H1 (cell line): ENCODE measurements around the gene SPI1. TPM values are rescaled to one million over a fixed set of nuclear protein-coding genes. Genes with fewer than 3 reads are reported as not detected.

Source experiments
- CTCF ChIA-PET: fragments of 300-600 bp; sonication (Branson Sonifier 250); formaldehyde crosslinking; loops from one replicate; lab custom pipeline; 2021; ENCODE audit not compliant: partially characterized antibody; lab: Charles Lee
- POLR2A ChIA-PET: fragments of 300-600 bp; sonication (Branson Sonifier 250); formaldehyde crosslinking; loops from one replicate; lab custom pipeline; 2021; ENCODE audit warnings: inconsistent platforms; ENCODE audit not compliant: partially characterized antibody; lab: Charles Lee
- DNase-seq, 2 experiments: peaks; one replicate each; pipeline versions ENCODE4 v3.0.0 to v3.0.0-alpha.2; 2010 to 2022; ENCODE audit warnings: low spot score in 2 of 2, low read depth in 1 of 2, mixed read lengths in 1 of 2
- FAIRE-seq: peaks from 2 replicates; lab custom pipeline; 2011; peaks lifted over from hg19 to GRCh38; lab: Jason Lieb, UNC
- H2AFZ ChIP-seq: 2 replicates; pipeline ENCODE4 v1.8.1; 2012; ENCODE audit warnings: low read length, inconsistent platforms
- H2AK5ac ChIP-seq: 2 replicates; pipeline ENCODE4 v1.6.1; 2013; ENCODE audit warnings: low read depth, low read length
- H2BK120ac ChIP-seq: replicated peaks from 2 replicates; pipeline ENCODE3; 2013; ENCODE audit warnings: low read depth, low read length, inconsistent platforms
- H2BK12ac ChIP-seq: 2 replicates; pipeline ENCODE4 v1.6.1; 2013; ENCODE audit warnings: low read depth, low read length
- H2BK15ac ChIP-seq: 2 replicates; pipeline ENCODE4 v1.6.1; 2013; ENCODE audit warnings: low read length
- H2BK20ac ChIP-seq: 2 replicates; pipeline ENCODE4 v1.6.1; 2013; ENCODE audit warnings: low read length
- H2BK5ac ChIP-seq: 2 replicates; pipeline ENCODE4 v1.6.1; 2013; ENCODE audit warnings: low read depth, low read length
- H3K14ac ChIP-seq: 2 replicates; pipeline ENCODE4 v1.6.1; 2013; ENCODE audit warnings: inconsistent platforms; ENCODE audit not compliant: insufficient read length
- H3K18ac ChIP-seq: 2 replicates; pipeline ENCODE4 v1.6.1; 2013; ENCODE audit warnings: low read length; ENCODE audit errors: extremely low read depth
- H3K23ac ChIP-seq: 2 replicates; pipeline ENCODE4 v1.6.1; 2013; ENCODE audit warnings: inconsistent platforms; ENCODE audit not compliant: insufficient read length
- H3K23me2 ChIP-seq: 2 replicates; pipeline ENCODE4 v1.6.1; 2013; ENCODE audit warnings: low read depth, low read length
- H3K27ac ChIP-seq: 2 replicates; pipeline ENCODE4 v1.6.1; 2011; ENCODE audit warnings: low read depth, low read length, inconsistent platforms
- H3K27me3 ChIP-seq, 4 experiments: replicated peaks in 1 of 4; 1 replicate in 1 of 4; 2 replicates in 3 of 4; pipeline versions ENCODE4 v1.6.1 to v1.8.1; 2011 to 2013; ENCODE audit warnings: low read length in 3 of 4, mild to moderate bottlenecking in 3 of 4, inconsistent platforms in 2 of 4, mixed read lengths in 2 of 4, moderate library complexity in 1 of 4; ENCODE audit not compliant: control insufficient read depth in 3 of 4, insufficient read depth in 3 of 4; ENCODE audit errors: extremely low read depth in 1 of 4
- H3K36me3 ChIP-seq, 4 experiments: 2 replicates each; pipeline versions ENCODE4 v1.6.1 to v1.8.1; 2011 to 2013; ENCODE audit warnings: mild to moderate bottlenecking in 4 of 4, low read length in 3 of 4, moderate library complexity in 2 of 4, control low read depth in 1 of 4, inconsistent platforms in 1 of 4; ENCODE audit not compliant: insufficient read depth in 4 of 4, control insufficient read depth in 2 of 4
- H3K4ac ChIP-seq: replicated peaks from 2 replicates; pipeline ENCODE3; 2013; ENCODE audit warnings: low read length, low read depth, mixed read lengths, inconsistent platforms; ENCODE audit not compliant: insufficient read length
- H3K4me1 ChIP-seq, 4 experiments: replicated peaks in 1 of 4; 1 replicate in 1 of 4; 2 replicates in 3 of 4; pipeline versions ENCODE4 v1.6.1 to v1.8.1; 2011 to 2013; ENCODE audit warnings: low read length in 3 of 4, inconsistent platforms in 2 of 4, mixed read lengths in 1 of 4; ENCODE audit not compliant: insufficient read depth in 4 of 4, control insufficient read depth in 3 of 4
- H3K4me2 ChIP-seq, 2 experiments: 2 replicates each; pipeline versions ENCODE4 v1.6.1 to v1.8.1; 2011 to 2013; ENCODE audit warnings: low read depth in 2 of 2, low read length in 2 of 2, control low read depth in 1 of 2, inconsistent platforms in 1 of 2, mild to moderate bottlenecking in 1 of 2; ENCODE audit not compliant: insufficient read depth in 1 of 2
- H3K4me3 ChIP-seq, 4 experiments: fragments of 200-600, 300-600 bp in 1 of 4; sonication (generic), shearing (Covaris generic), sonication (Bioruptor Twin) in 1 of 4; 2 replicates each; pipeline versions ENCODE4 v1.5.1 to v1.8.1; 2011 to 2016; ENCODE audit warnings: low read length in 4 of 4, low read depth in 3 of 4, control low read depth in 2 of 4, inconsistent platforms in 2 of 4, mild to moderate bottlenecking in 2 of 4, mixed read lengths in 1 of 4, moderate library complexity in 1 of 4; ENCODE audit not compliant: insufficient read depth in 2 of 4; ENCODE audit errors: extremely low read depth in 1 of 4
- H3K56ac ChIP-seq: replicated peaks from 2 replicates; pipeline ENCODE3; 2013; ENCODE audit warnings: low read depth, mild to moderate bottlenecking, mixed read lengths, low read length, inconsistent platforms; ENCODE audit not compliant: insufficient read length
- H3K79me1 ChIP-seq: 2 replicates; pipeline ENCODE4 v1.6.1; 2013; ENCODE audit warnings: low read depth, low read length, control low read depth
- H3K79me2 ChIP-seq, 2 experiments: 2 replicates each; pipeline versions ENCODE4 v1.6.1 to v1.8.1; 2012 to 2013; ENCODE audit warnings: low read length in 2 of 2, mild to moderate bottlenecking in 2 of 2, inconsistent platforms in 1 of 2; ENCODE audit not compliant: insufficient read depth in 2 of 2, control insufficient read depth in 1 of 2
- H3K9ac ChIP-seq, 4 experiments: replicated peaks in 1 of 4; 1 replicate in 1 of 4; 2 replicates in 3 of 4; pipeline versions ENCODE4 v1.6.1 to v1.8.1; 2011 to 2013; ENCODE audit warnings: low read depth in 3 of 4, low read length in 3 of 4, control low read depth in 2 of 4, mild to moderate bottlenecking in 2 of 4, moderate library complexity in 2 of 4, inconsistent platforms in 1 of 4; ENCODE audit errors: extremely low read depth in 1 of 4
- H3K9me3 ChIP-seq, 2 experiments: 2 replicates each; pipeline versions ENCODE4 v1.6.1 to v1.8.1; 2012 to 2013; ENCODE audit warnings: mild to moderate bottlenecking in 2 of 2, moderate library complexity in 2 of 2, control low read depth in 1 of 2, inconsistent platforms in 1 of 2, low read depth in 1 of 2, low read length in 1 of 2, mixed read lengths in 1 of 2; ENCODE audit not compliant: insufficient read depth in 2 of 2
- H4K20me1 ChIP-seq, 2 experiments: replicated peaks in 1 of 2; 2 replicates each; pipeline versions ENCODE3 to v1.8.1; 2011 to 2013; ENCODE audit warnings: inconsistent platforms in 2 of 2, low read length in 2 of 2, mild to moderate bottlenecking in 1 of 2; ENCODE audit not compliant: insufficient read depth in 2 of 2, control insufficient read depth in 1 of 2
- H4K5ac ChIP-seq: 2 replicates; pipeline ENCODE4 v1.6.1; 2013; ENCODE audit warnings: low read length, low read depth, mixed read lengths, inconsistent platforms; ENCODE audit not compliant: insufficient read length
- H4K8ac ChIP-seq: 2 replicates; pipeline ENCODE4 v1.8.0; 2013; ENCODE audit warnings: mild to moderate bottlenecking, moderate library complexity, low read length, inconsistent platforms; ENCODE audit not compliant: insufficient read depth; ENCODE audit errors: extremely low read depth
- H4K91ac ChIP-seq: replicated peaks from 2 replicates; pipeline ENCODE3; 2013; ENCODE audit warnings: low read length, mixed read lengths, inconsistent platforms; ENCODE audit not compliant: insufficient read length
- BRCA1 ChIP-seq: IDR thresholded peaks from 2 replicates; pipeline ENCODE4 v1.6.1; 2012; ENCODE audit warnings: low read depth, low read length, improper control_type of control experiment
- CBX5 ChIP-seq: fragments of 300-800, 300-1000 bp; sonication (generic); IDR thresholded peaks from 2 replicates; pipeline ENCODE4 v1.7.1; 2016; ENCODE audit warnings: antibody characterized with exemption, low read length, low read depth
- CHD2 ChIP-seq: IDR thresholded peaks from 2 replicates; pipeline ENCODE4 v1.6.1; 2012; ENCODE audit warnings: low read length, improper control_type of control experiment
- EGR1 ChIP-seq: IDR thresholded peaks from 2 replicates; pipeline ENCODE4 v1.6.1; 2011; ENCODE audit warnings: low read depth, low read length, borderline replicate concordance
- HDAC2 ChIP-seq, 2 experiments: fragments of 300-600 bp in 1 of 2; sonication (generic) in 1 of 2; IDR thresholded peaks; 2 replicates each; pipeline ENCODE4 v1.6.1; 2011 to 2012; ENCODE audit warnings: low read depth in 2 of 2, low read length in 2 of 2, mild to moderate bottlenecking in 2 of 2, moderate library complexity in 2 of 2, borderline replicate concordance in 1 of 2, inconsistent platforms in 1 of 2
- KDM1A ChIP-seq: fragments of 200-600, 300-600 bp; sonication (generic); IDR thresholded peaks from 2 replicates; pipeline ENCODE4 v1.7.1; 2016; ENCODE audit warnings: mild to moderate bottlenecking, low read length, borderline replicate concordance
- RBBP5 ChIP-seq: IDR thresholded peaks from 2 replicates; pipeline ENCODE4 v1.7.1; 2012; ENCODE audit warnings: low read depth, mild to moderate bottlenecking, inconsistent platforms, low read length, moderate library complexity, borderline replicate concordance
- SIRT6 ChIP-seq: IDR thresholded peaks from one replicate; pipeline ENCODE4 v1.7.1; 2012; ENCODE audit warnings: low read length, inconsistent platforms
- SIX5 ChIP-seq: IDR thresholded peaks from 2 replicates; pipeline ENCODE4 v1.6.1; 2011; ENCODE audit warnings: mild to moderate bottlenecking, low read depth, low read length
- SP2 ChIP-seq: IDR thresholded peaks from 2 replicates; pipeline ENCODE4 v1.6.1; 2012; ENCODE audit warnings: mild to moderate bottlenecking, low read length, inconsistent platforms
- TAF7 ChIP-seq: optimal IDR thresholded peaks from 2 replicates; pipeline ENCODE3; 2011; ENCODE audit warnings: low read depth, mild to moderate bottlenecking, inconsistent platforms, low read length, moderate library complexity, borderline replicate concordance
- ZNF274 ChIP-seq: IDR thresholded peaks from 2 replicates; pipeline ENCODE4 v1.7.0; 2012; ENCODE audit warnings: low read length, borderline replicate concordance; ENCODE audit errors: extremely low read depth
- WGBS, 2 experiments: shearing (Covaris generic) in 1 of 2; methylation state at CpG; one replicate each; pipeline versions ENCODE4 v1.1.6 to v1.1.7; 2013 to 2015; ENCODE audit warnings: low lambda C conversion rate in 2 of 2, mixed read lengths in 2 of 2, inconsistent platforms in 1 of 2, low coverage in 1 of 2, missing lambda C conversion rate in 1 of 2; ENCODE audit not compliant: insufficient replicate concordance in 2 of 2, insufficient coverage in 1 of 2, insufficient read length in 1 of 2; ENCODE audit errors: extremely low coverage in 1 of 2, missing lambda C conversion rate in 1 of 2; 5-methylcytosine and 5-hydroxymethylcytosine counted together
- polyA plus RNA-seq, 7 experiments: library from polyadenylated mRNA; depleted of rRNA in 3 of 7; stranded (reverse) in 5 of 7; unstranded in 2 of 7; fragments of >200 nt in 5 of 7; fragments of 200-250 nt in 2 of 7; gene quantifications; 1 replicate in 5 of 7; 2 replicates in 1 of 7; 4 replicates in 1 of 7; pipeline versions ENCODE4 v1.2.1 to v1.2.3, GENCODE V29; 2011 to 2013; ENCODE audit warnings: missing spikeins in 2 of 7, mixed read lengths in 2 of 7
- total RNA-seq: library from RNA; stranded (reverse); fragmentation: NEBNext Ultra II Directional; extraction: Animal tissue kit (Norgen Biotek cat#: 25700); gene quantifications from 2 replicates; pipeline ENCODE4 v1.2.1, GENCODE V29; 2021
- TF ChIP-seq, protein P1 (sequence below): IDR thresholded peaks from 2 replicates; pipeline ENCODE4 v1.6.1; 2012; ENCODE audit warnings: low read length, inconsistent platforms

SPI1 gene
- total and polyA plus RNA-seq, 2 of the 8 experiments (the other 6 are each of a cell fraction or from before 2014, with no cell fraction given) = 0.12 TPM; not detected in 1

DNA sequence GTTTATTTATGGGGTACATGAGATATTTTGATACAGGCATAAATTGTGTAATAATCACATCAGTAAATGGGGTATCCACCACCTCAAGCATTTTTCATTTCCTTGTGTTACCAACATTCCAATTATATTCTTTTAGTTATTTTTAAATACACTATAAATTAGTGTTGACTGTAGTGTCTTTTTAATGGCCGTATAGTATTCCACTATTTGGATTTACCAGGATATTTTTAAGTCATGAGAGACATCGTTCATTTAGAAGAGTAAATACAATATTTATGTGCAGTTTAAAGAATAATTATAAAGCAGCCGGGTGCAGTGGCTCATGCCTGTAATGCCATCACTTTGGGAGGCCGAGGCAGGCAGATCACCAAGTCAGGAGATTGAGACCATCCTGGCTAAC lies 6.2 kb upstream of the SPI1 start:
- Histone ChIP-seq H2AFZ (no peak overlapping the region), H3K27me3 (no peaks in the 10 kb centered on the region), H3K23me2 (peaks cover 7% of the 10 kb centered on the region; the same call in 1 of the 2 replicates), H4K8ac (no peak overlapping the region), H4K5ac (no peak overlapping the region), H3K56ac (no peak overlapping the region), H3K79me1 (no peaks in the 10 kb centered on the region), H2BK5ac (no peak overlapping the region), H3K18ac (no peak overlapping the region), H3K23ac (no peak overlapping the region), H3K36me3 (no peaks in the 10 kb centered on the region), H3K4ac (no peak overlapping the region), H3K27ac (no peak overlapping the region), H3K4me3 (no peak overlapping the region), H2BK120ac (no peak overlapping the region), H3K79me2 (no peaks in the 10 kb centered on the region), H3K9ac (no peak overlapping the region), H4K91ac (no peak overlapping the region), H2BK15ac (no peak overlapping the region), H3K4me2 (no peak overlapping the region), H2AK5ac (no peak overlapping the region), H2BK20ac (no peak overlapping the region), H3K9me3 (no peaks in the 10 kb centered on the region), H4K20me1 (peaks cover 0 to 2% of the 10 kb centered on the region in 2 experiments), H2BK12ac (no peak overlapping the region), H3K14ac (no peak overlapping the region), H3K4me1 (no peaks in the 10 kb centered on the region; a peak in 1 of 7 replicates)
- ChIA-PET CTCF (interaction anchor here (0.7 to 10.7 kb wide), 2 partner anchors 11 to 760 kb away, joined by 3 to 78 read pairs; no protein-coding TSS in a partner anchor), POLR2A (interaction anchor here (0.7 to 0.8 kb wide), 2 partner anchors 135 to 255 kb away, joined by 3 to 4 read pairs; no protein-coding TSS in a partner anchor)
- DNase-seq = no peak
- WGBS, 2 experiments = 88% methylated on average over 4 of the region's 4 CpGs; no CpG with 5 or more reads in 1 of the 2 experiments
- no peak for FAIRE-seq
- no peak for TF ChIP-seq RBBP5
- no peak for TF ChIP-seq CBX5
- TF ChIP-seq SIX5 = no peak
- no peak for TF ChIP-seq EGR1
- TF ChIP-seq, protein P1, sequence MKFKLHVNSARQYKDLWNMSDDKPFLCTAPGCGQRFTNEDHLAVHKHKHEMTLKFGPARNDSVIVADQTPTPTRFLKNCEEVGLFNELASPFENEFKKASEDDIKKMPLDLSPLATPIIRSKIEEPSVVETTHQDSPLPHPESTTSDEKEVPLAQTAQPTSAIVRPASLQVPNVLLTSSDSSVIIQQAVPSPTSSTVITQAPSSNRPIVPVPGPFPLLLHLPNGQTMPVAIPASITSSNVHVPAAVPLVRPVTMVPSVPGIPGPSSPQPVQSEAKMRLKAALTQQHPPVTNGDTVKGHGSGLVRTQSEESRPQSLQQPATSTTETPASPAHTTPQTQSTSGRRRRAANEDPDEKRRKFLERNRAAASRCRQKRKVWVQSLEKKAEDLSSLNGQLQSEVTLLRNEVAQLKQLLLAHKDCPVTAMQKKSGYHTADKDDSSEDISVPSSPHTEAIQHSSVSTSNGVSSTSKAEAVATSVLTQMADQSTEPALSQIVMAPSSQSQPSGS = no peak
- TF ChIP-seq HDAC2 (IDR thresholded peaks at IDR 0.05; ENCODE audit: borderline replicate concordance in 1 of 2, low read depth in 2 of 2, low read length in 2 of 2) = no peak
- TF ChIP-seq KDM1A = no peak
- no peak for TF ChIP-seq CHD2
- TF ChIP-seq ZNF274 = no peak
- no peak for TF ChIP-seq SP2
- no peak for TF ChIP-seq BRCA1
- TF ChIP-seq SIRT6 = no peak
- TF ChIP-seq TAF7 = no peak
